Loucy (cell line): ENCODE data around the gene TTC23.

Source experiments
- H2AFZ ChIP-seq: fragments of 200-600 bp; sonication (generic); 2 replicates; pipeline ENCODE4 v1.6.0; 2016; ENCODE audit warnings: antibody characterized with exemption, mild to moderate bottlenecking, low read length, moderate library complexity
- H3F3A ChIP-seq: fragments of 200-600 bp; 2 replicates; pipeline ENCODE4 v1.6.0; 2016; ENCODE audit warnings: antibody characterized with exemption, low read depth, mild to moderate bottlenecking
- H3K27me3 ChIP-seq: fragments of 200-600 bp; sonication (generic); 2 replicates; pipeline ENCODE4 v1.6.1; 2014; ENCODE audit warnings: low read length, mild to moderate bottlenecking; ENCODE audit not compliant: insufficient read depth, poor library complexity, severe bottlenecking
- H3K36me3 ChIP-seq: fragments of 200-600 bp; sonication (generic); 2 replicates; pipeline ENCODE4 v1.6.1; 2016; ENCODE audit warnings: low read length; ENCODE audit not compliant: insufficient read depth
- H3K4me1 ChIP-seq: fragments of 200-600 bp; sonication (generic); 2 replicates; pipeline ENCODE4 v1.5.1; 2014; ENCODE audit warnings: low read length, mild to moderate bottlenecking; ENCODE audit not compliant: insufficient read depth, poor library complexity, severe bottlenecking
- H3K4me2 ChIP-seq: fragments of 200-600 bp; sonication (generic); 2 replicates; pipeline ENCODE4 v1.6.0; 2014; ENCODE audit warnings: antibody characterized with exemption, low read length, low read depth, mild to moderate bottlenecking; ENCODE audit not compliant: poor library complexity, severe bottlenecking
- H3K4me3 ChIP-seq: fragments of 200-600 bp; sonication (generic); 2 replicates; pipeline ENCODE4 v1.5.1; 2014; ENCODE audit warnings: low read length, mild to moderate bottlenecking, mixed read lengths; ENCODE audit not compliant: poor library complexity, severe bottlenecking
- H3K79me2 ChIP-seq: fragments of 200-600 bp; sonication (generic); 2 replicates; pipeline ENCODE4 v1.6.1; 2014; ENCODE audit warnings: low read length; ENCODE audit not compliant: insufficient read depth
- H3K9ac ChIP-seq: fragments of 200-600 bp; sonication (generic); 2 replicates; pipeline ENCODE4 v1.6.0; 2014; ENCODE audit warnings: mild to moderate bottlenecking, low read depth, low read length, moderate library complexity; ENCODE audit not compliant: poor library complexity, severe bottlenecking
- H3K9me2 ChIP-seq: fragments of 200-600 bp; sonication (generic); replicated peaks from 2 replicates; pipeline ENCODE4 v1.6.1; 2016; ENCODE audit warnings: low read depth, low read length, mixed read lengths
- H3K9me3 ChIP-seq: fragments of 200-600 bp; sonication (generic); 2 replicates; pipeline ENCODE4 v1.6.1; 2014; ENCODE audit warnings: mild to moderate bottlenecking, antibody characterized with exemption, low read length, low read depth; ENCODE audit not compliant: insufficient read depth
- H4K20me1 ChIP-seq: fragments of 200-600 bp; sonication (generic); 2 replicates; pipeline ENCODE4 v1.6.0; 2014; ENCODE audit warnings: antibody characterized with exemption, low read length, mild to moderate bottlenecking; ENCODE audit not compliant: insufficient read depth, poor library complexity, severe bottlenecking
- EZH2phosphoT487 ChIP-seq: fragments of 200-600 bp; IDR thresholded peaks from 2 replicates; pipeline ENCODE4 v1.6.1; 2018; ENCODE audit warnings: antibody characterized with exemption, mild to moderate bottlenecking, moderate library complexity, borderline replicate concordance
- TF ChIP-seq, protein P1 (sequence below): fragments of 200-600 bp; sonication (generic); conservative IDR thresholded peaks from 2 replicates; pipeline ENCODE4 v1.5.1; 2014; ENCODE audit warnings: mild to moderate bottlenecking, antibody characterized with exemption, low read length

Gene TTC23

DNA sequence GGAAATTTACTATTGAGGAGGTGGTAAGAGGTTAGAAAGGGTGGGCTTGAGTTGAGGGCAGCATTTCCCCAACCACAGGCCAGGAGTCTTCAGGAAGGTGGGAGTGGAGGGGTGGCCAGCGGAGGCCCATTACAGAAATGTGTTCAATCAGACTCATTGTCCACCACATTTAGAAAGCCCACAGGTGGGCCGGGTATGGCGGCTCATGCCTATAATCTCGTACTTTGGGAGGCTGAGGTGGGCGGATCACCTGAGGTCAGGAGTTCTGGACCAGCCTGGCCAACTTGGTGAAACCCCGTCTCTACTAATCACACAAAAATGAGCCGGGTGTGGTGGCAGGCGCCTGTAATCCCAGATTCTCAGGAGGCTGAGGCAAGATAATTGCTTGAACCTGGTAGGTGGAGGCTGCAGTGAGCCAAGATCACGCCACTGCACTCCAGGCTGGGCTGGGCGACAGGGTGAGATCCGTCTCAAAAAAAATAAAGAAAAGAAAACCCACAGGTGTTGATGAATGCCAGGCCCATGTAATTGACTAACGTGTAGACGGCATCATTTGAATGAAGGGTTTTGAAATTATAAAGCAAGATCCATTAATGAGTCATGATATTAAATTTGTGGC is 156.7 kb downstream of the TTC23 start:
- H3K9ac ChIP-seq: no peak overlapping the region
- no peak overlapping the region for H3K4me2 ChIP-seq
- no peaks in the 10 kb centered on the region for H3K36me3 ChIP-seq
- H3K4me3 ChIP-seq: no peak overlapping the region
- no peaks in the 10 kb centered on the region for H3K9me3 ChIP-seq
- H3K4me1 ChIP-seq: no peaks in the 10 kb centered on the region
- TF ChIP-seq, protein P1, sequence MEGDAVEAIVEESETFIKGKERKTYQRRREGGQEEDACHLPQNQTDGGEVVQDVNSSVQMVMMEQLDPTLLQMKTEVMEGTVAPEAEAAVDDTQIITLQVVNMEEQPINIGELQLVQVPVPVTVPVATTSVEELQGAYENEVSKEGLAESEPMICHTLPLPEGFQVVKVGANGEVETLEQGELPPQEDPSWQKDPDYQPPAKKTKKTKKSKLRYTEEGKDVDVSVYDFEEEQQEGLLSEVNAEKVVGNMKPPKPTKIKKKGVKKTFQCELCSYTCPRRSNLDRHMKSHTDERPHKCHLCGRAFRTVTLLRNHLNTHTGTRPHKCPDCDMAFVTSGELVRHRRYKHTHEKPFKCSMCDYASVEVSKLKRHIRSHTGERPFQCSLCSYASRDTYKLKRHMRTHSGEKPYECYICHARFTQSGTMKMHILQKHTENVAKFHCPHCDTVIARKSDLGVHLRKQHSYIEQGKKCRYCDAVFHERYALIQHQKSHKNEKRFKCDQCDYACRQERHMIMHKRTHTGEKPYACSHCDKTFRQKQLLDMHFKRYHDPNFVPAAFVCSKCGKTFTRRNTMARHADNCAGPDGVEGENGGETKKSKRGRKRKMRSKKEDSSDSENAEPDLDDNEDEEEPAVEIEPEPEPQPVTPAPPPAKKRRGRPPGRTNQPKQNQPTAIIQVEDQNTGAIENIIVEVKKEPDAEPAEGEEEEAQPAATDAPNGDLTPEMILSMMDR: no peak
- TF ChIP-seq EZH2phosphoT487: no peak
- H3K9me2 ChIP-seq: no peaks in the 10 kb centered on the region
- no peaks in the 10 kb centered on the region for H4K20me1 ChIP-seq
- H2AFZ ChIP-seq: no peak overlapping the region
- H3F3A ChIP-seq: no peaks in the 10 kb centered on the region
- H3K27me3 ChIP-seq: no peaks in the 10 kb centered on the region
- no peaks in the 10 kb centered on the region for H3K79me2 ChIP-seq

DNA sequence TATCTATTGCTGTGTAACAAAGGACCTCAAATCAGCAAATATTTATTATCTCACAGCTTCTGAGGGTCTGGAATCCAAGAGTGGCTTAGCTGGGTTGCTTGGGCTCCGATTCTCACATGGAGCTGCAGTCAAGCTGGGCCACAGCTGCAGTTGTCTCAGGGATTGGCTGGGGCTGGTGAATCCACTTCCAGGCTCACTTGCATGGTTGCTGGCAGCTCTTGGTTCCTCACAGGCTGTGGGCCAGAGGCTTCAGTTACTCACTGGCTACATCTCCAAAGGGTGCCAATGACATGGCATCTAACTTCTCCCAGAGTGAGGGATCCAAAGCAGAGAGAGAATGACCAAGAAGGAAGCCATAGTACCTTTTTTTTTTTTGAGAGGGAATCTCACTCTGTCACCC is 158.4 kb downstream of the TTC23 start:
- TF ChIP-seq, protein P1: no peak
- TF ChIP-seq EZH2phosphoT487: no peak
- no peaks in the 10 kb centered on the region for H3K9me3 ChIP-seq
- no peaks in the 10 kb centered on the region for H3F3A ChIP-seq
- H3K4me2 ChIP-seq: no peak overlapping the region
- H3K4me3 ChIP-seq: no peak overlapping the region
- H2AFZ ChIP-seq: no peak overlapping the region
- no peak overlapping the region for H3K9ac ChIP-seq
- H3K79me2 ChIP-seq: no peaks in the 10 kb centered on the region
- no peaks in the 10 kb centered on the region for H3K36me3 ChIP-seq
- no peaks in the 10 kb centered on the region for H3K9me2 ChIP-seq
- H4K20me1 ChIP-seq: no peaks in the 10 kb centered on the region
- H3K4me1 ChIP-seq: no peaks in the 10 kb centered on the region
- H3K27me3 ChIP-seq: no peaks in the 10 kb centered on the region

DNA sequence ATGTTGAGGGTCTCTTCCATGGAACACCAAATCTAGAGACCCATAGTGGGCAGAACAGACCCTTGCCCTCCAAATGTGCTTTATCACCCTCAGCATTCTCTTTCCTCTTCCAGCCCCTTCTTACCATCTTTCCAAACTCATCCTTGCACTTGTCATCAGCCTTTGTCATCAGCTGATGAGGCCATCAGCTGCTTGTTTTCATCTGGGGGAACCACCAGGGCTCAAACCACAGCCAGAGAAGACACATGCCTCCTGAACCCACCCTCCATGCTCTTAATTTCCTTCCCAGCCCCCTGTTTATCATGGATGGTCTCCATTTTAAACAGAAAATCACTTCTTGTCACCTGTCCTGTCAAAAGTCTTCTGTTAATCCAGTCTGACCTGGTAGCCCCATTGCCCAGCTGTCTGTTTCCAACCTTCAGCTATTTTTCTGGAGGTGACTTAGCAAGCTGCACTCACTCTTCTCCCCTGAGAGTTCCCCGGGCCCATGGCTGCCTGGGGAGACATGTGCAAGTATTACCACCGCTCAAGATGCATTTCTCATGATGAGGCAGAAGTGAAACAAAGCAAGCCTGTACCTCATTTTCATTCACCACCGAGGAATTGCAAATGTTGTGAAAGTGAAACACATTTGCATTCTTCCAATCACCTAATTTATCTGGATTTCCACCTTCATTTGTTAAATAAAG is 159.2 kb downstream of the TTC23 start:
- H3K9me3 ChIP-seq: no peaks in the 10 kb centered on the region
- H3K4me3 ChIP-seq: no peak overlapping the region
- no peaks in the 10 kb centered on the region for H3K27me3 ChIP-seq
- no peaks in the 10 kb centered on the region for H4K20me1 ChIP-seq
- no peaks in the 10 kb centered on the region for H3K4me1 ChIP-seq
- H3K9me2 ChIP-seq: no peaks in the 10 kb centered on the region
- no peaks in the 10 kb centered on the region for H3F3A ChIP-seq
- H3K36me3 ChIP-seq: no peaks in the 10 kb centered on the region
- no peaks in the 10 kb centered on the region for H3K79me2 ChIP-seq
- H3K9ac ChIP-seq: no peak overlapping the region
- H3K4me2 ChIP-seq: no peak overlapping the region
- no peak for TF ChIP-seq EZH2phosphoT487
- TF ChIP-seq, protein P1: no peak
- H2AFZ ChIP-seq: no peak overlapping the region
